HPDE6-E6E7 (cell line): Measurements from ENCODE around the gene BRI3BP.

Source experiments
- DNase-seq: peaks from one replicate; pipeline ENCODE4 v3.0.0; 2011; ENCODE audit warnings: missing footprints; ENCODE audit errors: extremely low spot score

The BRI3BP gene, protein sequence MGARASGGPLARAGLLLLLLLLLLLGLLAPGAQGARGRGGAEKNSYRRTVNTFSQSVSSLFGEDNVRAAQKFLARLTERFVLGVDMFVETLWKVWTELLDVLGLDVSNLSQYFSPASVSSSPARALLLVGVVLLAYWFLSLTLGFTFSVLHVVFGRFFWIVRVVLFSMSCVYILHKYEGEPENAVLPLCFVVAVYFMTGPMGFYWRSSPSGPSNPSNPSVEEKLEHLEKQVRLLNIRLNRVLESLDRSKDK

GRCh38 chr12:124993626-124994436, at the start of gene BRI3BP:
TSS of gene BRI3BP (plus strand) at chr12:124993645. CDS start at chr12:124993791, 146 bp downstream.
- DNase-seq, result peak; percentile 31

DNA sequence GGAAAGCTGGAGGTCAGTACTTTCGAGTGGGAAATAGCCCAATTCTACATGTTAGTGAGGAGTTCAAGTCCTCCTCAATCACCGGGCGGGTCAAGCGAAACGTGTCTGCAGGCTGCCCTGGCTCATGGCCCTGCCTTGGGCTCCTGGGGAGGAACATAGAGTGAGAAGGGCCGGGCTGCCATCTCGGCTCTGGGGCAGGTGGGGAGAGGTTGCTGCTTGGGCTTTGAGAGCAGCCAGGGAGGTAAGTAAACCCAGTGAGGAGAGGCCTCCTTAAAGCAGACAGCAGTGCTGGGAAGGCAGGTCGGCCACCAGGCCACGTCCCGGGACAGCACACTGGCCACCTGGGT, 47.0 kb upstream of the BRI3BP start:
- no peak for DNase-seq

- no peak for DNase-seq
Observed at GRCh38 chr12:124947013-124947412, 46.4 kb upstream of the BRI3BP start.

DNA sequence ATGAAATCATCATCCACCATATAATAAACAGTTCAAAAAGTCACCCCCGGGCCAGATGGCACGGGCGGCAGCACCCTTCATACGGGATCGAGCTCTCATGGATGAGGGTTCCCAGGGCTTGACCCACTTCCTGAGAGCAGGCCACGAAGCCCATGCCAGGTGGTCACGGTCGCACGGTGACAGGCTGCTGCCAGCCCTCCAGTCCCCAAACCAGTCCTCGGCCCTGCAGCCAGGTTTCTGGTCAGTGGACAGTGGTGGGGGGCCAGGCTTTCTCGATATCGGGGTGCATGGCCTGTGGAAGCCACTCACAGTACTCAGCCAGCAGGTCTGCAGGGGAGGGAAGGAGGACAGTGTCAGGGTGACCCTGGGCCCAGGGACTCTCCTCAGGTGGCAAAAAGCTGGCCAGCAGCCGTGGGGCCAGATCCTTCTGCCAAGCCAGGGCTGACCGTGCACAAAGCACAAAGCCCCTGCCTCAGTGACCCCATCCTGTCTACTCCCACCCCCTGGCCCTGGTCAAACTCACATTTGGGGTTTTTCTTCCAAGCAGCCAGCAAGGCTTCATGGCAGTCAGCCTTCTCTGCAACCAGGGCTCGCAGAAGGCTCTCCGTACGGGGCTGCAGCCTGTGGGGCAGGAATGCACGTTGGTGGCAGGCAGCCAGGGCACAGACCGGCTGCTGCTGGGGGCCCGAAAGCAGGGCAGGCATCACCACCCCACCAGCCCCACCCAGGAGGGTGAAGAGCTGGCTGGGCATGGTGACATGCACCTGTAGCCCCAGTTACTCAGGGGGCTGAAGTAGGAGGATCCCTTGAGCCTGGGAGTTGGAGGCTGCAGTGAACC, 45.7 kb upstream of the BRI3BP start:
- no peak for DNase-seq

DNA sequence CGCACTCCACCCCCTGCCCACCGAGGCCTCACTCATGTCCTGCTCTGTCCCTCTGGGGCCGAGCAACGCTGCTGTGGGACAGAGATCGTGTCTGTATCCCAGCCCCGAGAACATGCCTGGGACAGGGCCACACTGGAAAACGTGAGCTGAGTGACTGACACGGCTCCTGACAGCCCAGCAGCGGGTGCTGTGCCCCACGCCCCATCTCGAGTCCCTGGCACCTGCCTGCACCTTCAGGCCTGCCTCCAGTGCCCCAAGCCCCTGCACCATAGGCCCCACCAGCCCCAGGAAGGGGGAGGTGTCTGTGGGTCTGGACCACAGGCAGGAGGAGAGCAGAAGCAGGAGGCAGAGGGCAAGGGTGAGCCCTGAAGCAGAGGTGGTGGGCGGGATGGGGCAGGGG, 44.4 kb upstream of the BRI3BP start:
- DNase-seq, result no peak

DNA sequence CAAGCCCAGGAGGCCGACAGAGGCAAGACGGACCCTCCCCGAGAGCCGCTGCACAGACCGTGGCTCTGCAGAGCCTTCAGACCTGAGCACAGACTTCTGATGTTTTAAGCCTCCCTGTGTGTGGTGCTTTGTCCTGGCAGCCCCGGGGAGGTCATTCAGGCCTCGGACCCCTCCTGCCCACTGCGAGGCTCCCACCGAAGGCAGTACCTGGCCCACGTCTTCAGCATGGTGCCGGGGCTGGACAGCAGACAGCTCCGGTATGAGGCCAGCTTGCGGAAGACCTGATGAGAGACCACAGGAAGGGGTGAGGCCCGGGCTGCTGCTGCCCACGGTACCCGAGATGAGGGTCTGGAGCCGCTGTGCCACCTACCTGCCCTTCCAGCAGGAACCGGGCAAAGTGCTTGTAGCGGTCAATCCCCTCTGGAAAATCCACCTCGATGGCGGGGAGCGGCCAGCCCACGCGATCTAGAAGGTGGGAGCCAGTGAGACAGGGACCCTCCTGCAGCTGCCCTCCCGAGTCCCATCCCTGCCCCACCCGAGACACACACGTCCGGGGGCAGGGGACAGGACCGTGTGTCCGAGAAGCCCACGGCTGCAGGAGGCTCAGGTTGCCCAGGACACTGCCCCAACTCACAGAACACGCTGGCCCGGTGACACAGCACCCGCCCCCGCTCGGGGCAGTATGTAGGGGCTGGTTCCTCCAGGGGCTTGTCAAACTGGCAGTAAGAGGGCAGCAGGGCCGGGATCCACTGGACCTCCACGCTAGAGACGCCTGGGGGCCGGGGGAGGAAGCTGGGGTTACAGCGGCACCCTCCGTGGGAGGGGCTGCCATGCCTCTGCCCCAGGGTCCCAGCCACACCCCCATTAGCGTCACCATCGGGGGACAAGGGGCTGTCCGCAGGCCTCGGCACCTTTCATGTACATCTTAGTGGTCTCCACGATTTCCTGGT, 43.4 kb upstream of the BRI3BP start:
- no peak for DNase-seq

DNA sequence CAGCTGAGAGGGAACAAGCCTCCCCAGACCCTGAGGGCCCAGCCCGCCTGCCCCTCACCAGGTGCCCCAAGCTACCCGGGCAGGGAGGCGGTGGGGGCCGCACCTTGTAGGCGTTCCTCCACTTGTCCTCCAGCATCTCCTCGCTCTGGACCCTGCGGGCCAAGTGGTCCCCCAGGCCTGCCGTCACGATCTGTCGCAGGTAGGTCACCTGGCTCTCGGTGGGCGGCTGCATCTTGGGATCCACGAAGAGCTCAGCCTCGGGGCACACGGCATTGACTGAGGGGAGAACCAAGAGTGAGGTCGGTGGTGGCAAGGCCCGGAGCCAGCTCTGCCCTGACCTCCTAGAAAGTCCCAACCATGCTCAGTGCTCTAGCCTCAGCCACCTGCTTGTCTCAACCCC, 41.1 kb upstream of the BRI3BP start:
- DNase-seq, result no peak

DNA sequence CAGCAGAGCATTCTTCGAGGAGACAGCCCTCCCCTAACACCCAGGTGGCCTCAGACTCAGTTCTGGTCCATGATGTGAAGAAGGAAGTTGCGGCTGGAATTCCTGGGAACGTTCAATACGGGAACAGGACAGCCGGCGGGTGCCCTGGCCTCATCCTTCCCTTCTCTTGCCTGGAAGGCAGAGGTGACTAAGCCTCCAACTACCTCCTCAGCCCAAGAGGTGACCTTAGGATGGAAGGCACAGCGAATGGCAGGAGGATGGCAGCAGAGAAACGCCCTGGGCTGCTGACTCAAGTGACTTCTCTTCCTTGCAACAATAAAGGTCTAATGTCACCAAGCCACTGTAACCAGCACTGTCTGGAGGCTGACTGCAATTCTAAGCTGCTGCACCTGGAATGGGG, 40.6 kb upstream of the BRI3BP start:
- no peak for DNase-seq

DNA sequence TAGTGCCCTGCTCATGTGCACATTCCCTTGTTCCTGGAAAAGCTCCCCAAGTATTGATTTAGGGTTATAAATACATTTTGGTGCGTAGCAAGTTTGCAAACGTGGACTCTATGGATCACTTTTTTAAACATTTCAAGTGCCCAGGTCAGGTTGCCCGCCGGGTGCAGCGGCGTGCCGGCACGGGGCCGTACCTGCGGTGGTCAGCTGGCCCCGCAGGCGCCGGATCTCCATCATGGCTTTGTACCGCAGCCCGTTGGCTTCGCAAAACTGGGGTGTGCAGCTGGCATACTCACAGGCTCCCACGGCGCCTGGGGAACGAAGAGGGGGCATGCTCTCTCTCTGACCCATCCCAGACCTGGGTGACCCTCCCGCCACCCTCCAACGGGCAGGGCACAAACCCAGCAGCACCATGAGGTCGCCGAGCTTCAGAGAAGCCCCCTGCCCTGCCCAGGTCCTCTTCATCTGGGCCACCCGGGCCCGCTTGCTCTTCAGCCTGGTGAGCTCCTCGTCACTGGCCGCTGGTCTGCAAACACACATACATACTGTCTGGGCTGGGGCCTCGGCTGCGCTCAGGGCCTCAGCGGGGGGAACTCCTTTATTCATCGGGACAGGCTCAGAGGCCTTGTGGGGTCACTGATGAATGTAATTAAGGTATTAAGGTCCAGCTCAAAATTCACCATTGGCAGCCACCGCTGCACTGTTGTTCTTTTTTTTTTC, 39.6 kb upstream of the BRI3BP start:
- no peak for DNase-seq

DNA sequence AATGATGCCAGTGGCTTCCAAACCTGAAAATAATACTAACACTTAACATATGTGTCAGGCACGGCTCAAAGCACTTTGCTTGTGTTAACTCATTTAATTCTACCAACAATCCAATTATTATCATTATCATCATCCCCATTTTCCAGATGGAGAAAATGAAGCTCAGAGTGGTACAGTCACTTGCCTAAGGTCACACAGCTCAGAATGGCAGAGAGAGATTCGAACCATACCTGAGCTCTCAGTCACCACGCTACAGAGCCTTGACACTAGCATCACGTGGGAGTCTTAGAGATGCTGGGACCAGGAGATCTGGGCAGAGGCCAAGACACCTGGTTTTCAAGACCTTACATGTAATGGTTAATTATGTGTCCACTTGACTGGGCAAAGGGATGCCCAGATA, 38.7 kb upstream of the BRI3BP start:
- DNase-seq, result no peak

- no peak for DNase-seq
Observed at GRCh38 chr12:124956571-124956970, 36.9 kb upstream of the BRI3BP start.

DNA sequence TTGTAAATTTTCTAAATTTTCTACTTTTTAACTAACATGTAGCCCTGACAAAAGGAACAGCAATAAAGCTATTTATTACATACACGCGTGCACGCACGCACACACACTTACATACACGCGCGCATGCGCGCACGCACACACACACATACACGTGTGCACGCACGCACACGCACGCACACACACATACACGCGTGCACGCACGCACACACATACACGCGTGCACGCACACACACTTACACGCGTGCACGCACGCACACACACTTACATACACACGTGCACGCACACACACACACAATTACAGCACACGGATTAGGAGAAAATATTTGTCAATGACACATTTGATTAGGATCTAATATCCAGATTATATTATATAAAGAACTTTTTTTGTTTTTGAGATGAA, 32.4 kb upstream of the BRI3BP start:
- DNase-seq, result no peak

- no peak for DNase-seq
Observed at GRCh38 chr12:124963211-124963610, 30.2 kb upstream of the BRI3BP start.

GRCh38 chr12:124964251-124964650, 29.2 kb upstream of the BRI3BP start:
- DNase-seq, result no peak

DNA sequence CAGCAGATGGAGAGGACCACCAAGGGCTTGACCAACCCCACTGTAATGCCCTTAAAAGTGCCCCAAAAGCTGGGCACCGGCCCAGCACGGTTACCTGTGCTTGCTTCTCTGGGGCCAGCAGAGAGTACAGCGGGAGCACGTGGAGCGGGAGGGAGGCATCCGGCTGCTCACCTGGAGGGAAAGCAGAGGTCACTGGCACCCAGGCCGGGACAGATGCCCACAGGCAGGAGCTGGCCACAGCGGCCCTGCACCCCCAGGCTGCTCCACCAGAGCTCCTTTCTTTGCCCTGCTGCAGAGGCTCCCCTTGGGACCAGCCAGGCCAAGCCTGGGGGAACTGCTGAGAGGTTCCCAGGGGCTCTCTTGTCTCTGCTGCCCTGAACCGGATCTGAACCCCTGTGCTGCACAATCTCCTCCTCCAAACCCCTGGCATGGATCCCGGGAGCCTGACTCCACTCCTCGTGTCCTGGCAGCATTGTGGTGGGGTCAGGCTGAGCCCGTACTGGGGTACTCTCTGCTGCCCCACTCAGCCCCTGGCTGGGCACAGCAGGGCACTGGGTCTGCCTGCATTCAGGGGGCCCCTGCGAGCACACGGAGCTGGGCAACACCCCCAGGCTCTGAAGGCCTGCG, 28.5 kb upstream of the BRI3BP start:
- no peak for DNase-seq

GRCh38 chr12:124967016-124967739, 26.3 kb upstream of the BRI3BP start:
- no peak for DNase-seq

GRCh38 chr12:124968656-124969055, 24.8 kb upstream of the BRI3BP start:
- DNase-seq, result no peak

DNA sequence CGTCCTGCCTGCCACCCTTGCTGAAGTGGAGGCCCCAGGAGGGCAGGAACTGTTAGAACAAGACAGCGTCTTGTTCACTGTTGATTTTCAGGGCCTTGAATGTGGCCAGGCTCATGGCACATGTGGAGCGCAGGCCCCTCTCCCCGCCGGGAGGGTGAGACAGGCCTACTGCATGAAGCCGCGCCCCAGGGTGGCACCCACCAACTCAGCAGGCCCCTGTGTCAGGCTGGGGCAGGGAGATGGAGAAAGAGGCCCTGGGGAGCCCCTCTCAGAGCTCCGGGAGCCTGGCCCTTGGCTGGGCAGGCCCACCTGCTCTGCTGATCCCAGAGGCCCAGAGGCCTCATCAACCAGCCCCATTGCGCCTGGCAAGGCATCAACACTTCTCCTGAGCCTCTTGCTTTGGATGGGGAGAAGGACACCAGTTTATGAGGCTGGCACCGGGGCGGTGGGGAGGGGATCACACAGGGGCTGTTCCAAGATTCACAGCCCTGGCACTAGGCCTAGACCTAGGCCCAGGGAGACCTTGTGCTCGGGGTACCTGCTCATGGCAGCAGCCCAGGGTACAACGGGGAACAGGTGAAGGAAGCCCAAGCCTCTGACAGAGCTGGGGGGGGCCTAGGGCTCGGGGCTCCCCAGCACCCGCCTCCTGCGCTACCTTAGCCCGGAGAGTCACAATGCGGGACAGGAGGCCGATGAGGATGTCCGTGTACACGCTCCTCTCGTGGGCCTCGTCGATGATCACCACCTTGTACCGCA, 22.6 kb upstream of the BRI3BP start:
- no peak for DNase-seq

GRCh38 chr12:124971603-124972002, 21.8 kb upstream of the BRI3BP start:
- no peak for DNase-seq
